Measurements from ENCODE around the gene UPF1. TPM values are rescaled to one million over a fixed set of nuclear protein-coding genes. Genes with fewer than 3 reads are reported as not detected.

The UPF1 gene
- total and polyA plus RNA-seq, 4 donors, result 48.3 to 89.2 (median 64.5) TPM

GRCh38 chr19:18796239-18796638, 35.5 kb upstream of the UPF1 start:
- H3K9ac ChIP-seq (ENCODE audit: insufficient read depth in 1 of 2, low read length in 2 of 2), result no peak overlapping the region
- no peak overlapping the region for H3K27ac ChIP-seq (ENCODE audit: low read depth in 1 of 2, low read length in 1 of 2)
- no peak for TF ChIP-seq CTCF (IDR thresholded peaks at IDR 0.05; ENCODE audit: control extremely low read depth, extremely low read depth)
- ATAC-seq (ENCODE audit: insufficient read depth, low FRiP score), result no peak
- H3K27me3 ChIP-seq (ENCODE audit: control insufficient read depth in 3 of 3, insufficient read depth in 3 of 3, low read length in 2 of 3), result peaks cover 0 to 54% (median 49%) of the 10 kb centered on the region in 3 donors
- 68 to 72% methylated on average over 2 of the region's 2 CpGs for WGBS, 2 donors
- no peaks in the 10 kb centered on the region for H3K36me3 ChIP-seq (ENCODE audit: control insufficient read depth in 4 of 4, insufficient read depth in 4 of 4, low read length in 4 of 4)
- H3K4me3 ChIP-seq, result no peak overlapping the region
- no peak for DNase-seq
- peaks cover 0 to 3% (median 0%) of the 10 kb centered on the region in 5 donors for H3K4me1 ChIP-seq (ENCODE audit: control insufficient read depth in 5 of 5, insufficient read depth in 5 of 5, low read length in 5 of 5)
- no peaks in the 10 kb centered on the region for H3K9me3 ChIP-seq (ENCODE audit: control insufficient read depth in 4 of 4, insufficient read depth in 3 of 4, low read length in 3 of 4)

GRCh38 chr19:18798384-18799352, 33.1 kb upstream of the UPF1 start:
- peaks cover 0 to 3% (median 0%) of the 10 kb centered on the region in 5 donors for H3K4me1 ChIP-seq (ENCODE audit: control insufficient read depth in 5 of 5, insufficient read depth in 5 of 5, low read length in 5 of 5)
- peaks cover 0 to 33% (median 29%) of the 10 kb centered on the region in 3 donors for H3K27me3 ChIP-seq (ENCODE audit: control insufficient read depth in 3 of 3, insufficient read depth in 3 of 3, low read length in 2 of 3)
- DNase-seq, result peak in 2 of 3 donors; percentile 45 to 56
- no peak overlapping the region for H3K9ac ChIP-seq (ENCODE audit: insufficient read depth in 1 of 2, low read length in 2 of 2)
- 42 to 54% methylated on average over 22 of the region's 22 CpGs for WGBS, 2 donors
- no peak for ATAC-seq (ENCODE audit: insufficient read depth, low FRiP score)
- H3K4me3 ChIP-seq, result no peak overlapping the region
- TF ChIP-seq CTCF (IDR thresholded peaks at IDR 0.05; ENCODE audit: control extremely low read depth, extremely low read depth), result no peak
- no peaks in the 10 kb centered on the region for H3K9me3 ChIP-seq (ENCODE audit: control insufficient read depth in 4 of 4, insufficient read depth in 3 of 4, low read length in 3 of 4)
- no peaks in the 10 kb centered on the region for H3K36me3 ChIP-seq (ENCODE audit: control insufficient read depth in 4 of 4, insufficient read depth in 4 of 4, low read length in 4 of 4)
- H3K27ac ChIP-seq (ENCODE audit: low read depth in 1 of 2, low read length in 1 of 2), result no peak overlapping the region

GRCh38 chr19:18799389-18799970, 32.3 kb upstream of the UPF1 start:
- DNase-seq, result no peak
- TF ChIP-seq CTCF (IDR thresholded peaks at IDR 0.05; ENCODE audit: control extremely low read depth, extremely low read depth), result no peak
- no peak for ATAC-seq (ENCODE audit: insufficient read depth, low FRiP score)
- peaks cover 0 to 33% (median 26%) of the 10 kb centered on the region in 3 donors for H3K27me3 ChIP-seq (ENCODE audit: control insufficient read depth in 3 of 3, insufficient read depth in 3 of 3, low read length in 2 of 3)
- no peaks in the 10 kb centered on the region for H3K9me3 ChIP-seq (ENCODE audit: control insufficient read depth in 4 of 4, insufficient read depth in 3 of 4, low read length in 3 of 4)
- peaks cover 0 to 3% (median 0%) of the 10 kb centered on the region in 5 donors for H3K4me1 ChIP-seq (ENCODE audit: control insufficient read depth in 5 of 5, insufficient read depth in 5 of 5, low read length in 5 of 5)
- H3K27ac ChIP-seq (ENCODE audit: low read depth in 1 of 2, low read length in 1 of 2), result no peak overlapping the region
- no peaks in the 10 kb centered on the region for H3K36me3 ChIP-seq (ENCODE audit: control insufficient read depth in 4 of 4, insufficient read depth in 4 of 4, low read length in 4 of 4)
- H3K4me3 ChIP-seq, result no peak overlapping the region
- H3K9ac ChIP-seq (ENCODE audit: insufficient read depth in 1 of 2, low read length in 2 of 2), result no peak overlapping the region
